Measurements from ENCODE around the gene CAPNS2.

DNA sequence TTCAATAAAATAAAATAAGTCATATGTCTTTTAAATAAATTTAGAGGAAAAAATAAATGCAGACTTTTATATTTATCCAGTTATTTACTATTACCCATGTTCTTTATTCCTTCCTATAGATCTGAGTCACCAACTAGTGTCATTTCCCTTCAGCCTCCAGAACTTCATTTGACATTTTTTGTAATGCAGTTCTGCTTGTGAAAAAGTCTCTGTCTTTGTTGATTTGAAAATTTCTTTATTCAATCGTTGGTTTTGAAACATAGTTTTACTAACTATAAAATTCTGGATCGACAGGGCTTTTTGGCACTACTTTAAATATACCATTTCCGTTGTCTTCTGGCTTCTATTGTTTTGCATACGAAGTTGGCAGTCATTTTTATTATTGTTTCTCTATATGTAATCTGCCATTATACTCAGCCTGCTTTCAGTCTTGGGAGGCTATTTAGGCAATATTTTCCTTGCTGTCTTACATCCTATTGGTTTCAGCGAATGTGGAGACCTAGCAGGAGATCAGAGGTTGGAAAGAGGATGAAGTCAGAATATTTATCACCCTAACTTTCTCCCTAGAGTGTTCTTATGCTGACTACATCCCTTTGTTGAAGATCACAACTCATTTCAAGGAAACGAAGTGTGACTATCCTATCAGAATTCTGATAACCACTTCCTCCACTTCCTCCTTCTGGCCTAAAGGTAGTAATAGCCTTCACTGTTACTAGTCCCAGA lies 47.3 kb downstream of the CAPNS2 start:
- TF ChIP-seq, protein P1, sequence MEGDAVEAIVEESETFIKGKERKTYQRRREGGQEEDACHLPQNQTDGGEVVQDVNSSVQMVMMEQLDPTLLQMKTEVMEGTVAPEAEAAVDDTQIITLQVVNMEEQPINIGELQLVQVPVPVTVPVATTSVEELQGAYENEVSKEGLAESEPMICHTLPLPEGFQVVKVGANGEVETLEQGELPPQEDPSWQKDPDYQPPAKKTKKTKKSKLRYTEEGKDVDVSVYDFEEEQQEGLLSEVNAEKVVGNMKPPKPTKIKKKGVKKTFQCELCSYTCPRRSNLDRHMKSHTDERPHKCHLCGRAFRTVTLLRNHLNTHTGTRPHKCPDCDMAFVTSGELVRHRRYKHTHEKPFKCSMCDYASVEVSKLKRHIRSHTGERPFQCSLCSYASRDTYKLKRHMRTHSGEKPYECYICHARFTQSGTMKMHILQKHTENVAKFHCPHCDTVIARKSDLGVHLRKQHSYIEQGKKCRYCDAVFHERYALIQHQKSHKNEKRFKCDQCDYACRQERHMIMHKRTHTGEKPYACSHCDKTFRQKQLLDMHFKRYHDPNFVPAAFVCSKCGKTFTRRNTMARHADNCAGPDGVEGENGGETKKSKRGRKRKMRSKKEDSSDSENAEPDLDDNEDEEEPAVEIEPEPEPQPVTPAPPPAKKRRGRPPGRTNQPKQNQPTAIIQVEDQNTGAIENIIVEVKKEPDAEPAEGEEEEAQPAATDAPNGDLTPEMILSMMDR (conservative IDR thresholded peaks at IDR 0.05; ENCODE audit: low read length) = no peak
- no peak for TF ChIP-seq EZH2phosphoT487 (IDR thresholded peaks at IDR 0.05; ENCODE audit: borderline replicate concordance, low read depth, low read length)

All from OCI-LY7 (cell line).